Kidney epithelial cell (primary cell): ENCODE data around the gene BDKRB2. TPM values are rescaled to one million over a fixed set of nuclear protein-coding genes. Genes with fewer than 3 reads are reported as not detected.

Experiments used
- DNase-seq: peaks from one replicate; pipeline ENCODE4 v3.0.0-alpha.2; 2010; ENCODE audit warnings: low read depth
- H3K27me3 ChIP-seq: 2 replicates; pipeline ENCODE4 v1.6.0; 2011; ENCODE audit warnings: low read length; ENCODE audit not compliant: control insufficient read depth, insufficient read depth
- H3K36me3 ChIP-seq: 2 replicates; pipeline ENCODE4 v1.5.1; 2011; ENCODE audit warnings: low read length; ENCODE audit not compliant: control insufficient read depth, insufficient read depth
- H3K4me3 ChIP-seq: 2 replicates; pipeline ENCODE4 v1.5.1; 2011; ENCODE audit warnings: low read depth, mild to moderate bottlenecking, control low read depth, low read length
- CTCF ChIP-seq: IDR thresholded peaks from 2 replicates; pipeline ENCODE4 v1.5.1; 2011; ENCODE audit warnings: mild to moderate bottlenecking, moderate library complexity, low read length, control low read depth, inconsistent platforms; ENCODE audit not compliant: insufficient read depth, poor library complexity, severe bottlenecking
- total RNA-seq: library from RNA; depleted of rRNA; stranded (reverse); fragments of >200 nt; gene quantifications from 2 replicates; pipeline ENCODE4 v1.2.3, GENCODE V29; 2015

BDKRB2 gene
- total RNA-seq, 1 donor from 2014 or later, result 1.2 TPM

- no peak for TF ChIP-seq CTCF
- Histone ChIP-seq H3K36me3 (no peaks in the 10 kb centered on the region), H3K4me3 (no peak overlapping the region), H3K27me3 (no peaks in the 10 kb centered on the region)
- no peak for DNase-seq
Observed at GRCh38 chr14:96280104-96280503, 75.5 kb downstream of the BDKRB2 start.

GRCh38 chr14:96281486-96281885 lies 76.8 kb downstream of the BDKRB2 start:
- H3K4me3 ChIP-seq, result no peak overlapping the region
- no peaks in the 10 kb centered on the region for H3K36me3 ChIP-seq
- no peaks in the 10 kb centered on the region for H3K27me3 ChIP-seq
- no peak for TF ChIP-seq CTCF
- DNase-seq, result no peak

DNA sequence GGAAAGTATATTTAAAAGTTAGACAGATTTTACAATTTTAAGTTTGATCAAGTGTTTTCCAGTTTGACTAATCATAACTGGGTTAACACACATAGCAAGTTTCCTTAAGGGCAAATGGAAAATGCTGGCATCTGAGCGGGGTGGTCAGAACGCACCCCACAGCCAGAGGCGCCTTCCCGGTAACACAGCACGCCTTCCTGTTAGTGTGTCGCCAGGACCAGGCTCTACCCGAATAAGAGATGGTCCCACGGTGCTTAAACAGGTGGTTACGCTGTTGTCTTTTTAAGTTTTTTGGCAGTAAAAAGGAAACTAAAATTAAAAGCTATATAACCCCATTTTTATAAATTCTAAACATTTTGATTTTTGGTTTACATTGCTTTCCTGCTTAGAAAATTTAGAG lies 79.4 kb downstream of the BDKRB2 start:
- Histone ChIP-seq H3K4me3 (no peak overlapping the region), H3K27me3 (no peaks in the 10 kb centered on the region), H3K36me3 (no peaks in the 10 kb centered on the region)
- TF ChIP-seq CTCF, result no peak
- no peak for DNase-seq

DNA sequence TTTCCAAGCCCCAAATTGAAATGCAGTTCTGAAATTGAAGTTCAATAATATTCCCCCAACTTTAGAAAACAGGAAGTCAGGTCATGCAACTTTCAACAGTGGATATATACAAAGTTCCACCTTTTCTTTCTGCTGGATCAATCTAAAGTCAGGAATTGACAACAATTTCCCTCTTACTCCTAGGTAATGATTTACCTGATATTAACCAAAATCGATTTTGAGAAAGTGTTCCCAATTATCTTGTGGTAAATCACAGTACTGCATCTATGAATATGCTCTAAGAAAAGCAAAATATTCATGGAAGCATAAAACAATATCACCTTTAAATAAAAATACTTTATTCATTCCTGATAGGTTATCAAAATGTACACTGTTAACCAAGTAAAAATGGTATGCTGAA lies 79.8 kb downstream of the BDKRB2 start:
- no peak for DNase-seq
- Histone ChIP-seq H3K27me3 (no peaks in the 10 kb centered on the region), H3K4me3 (no peak overlapping the region), H3K36me3 (no peaks in the 10 kb centered on the region)
- no peak for TF ChIP-seq CTCF

DNA sequence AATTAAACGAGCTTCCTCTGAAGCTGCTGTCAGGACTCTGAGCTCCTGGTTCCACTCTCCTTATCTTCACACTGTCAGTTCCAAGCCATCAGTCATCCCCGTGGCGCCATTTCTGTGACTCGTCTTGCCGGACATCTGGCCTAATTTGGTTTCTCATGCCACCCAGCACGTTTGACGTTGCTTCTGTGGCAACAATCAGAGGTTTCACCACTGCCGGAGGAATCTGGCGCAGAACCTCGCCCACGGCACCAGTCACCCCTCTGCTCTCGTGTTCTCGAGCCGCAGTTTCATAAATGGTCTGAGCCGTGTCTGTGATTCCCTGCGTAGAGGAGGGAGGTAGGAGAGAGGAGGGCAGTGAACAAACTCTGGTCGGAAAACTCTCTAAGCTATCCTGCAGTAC lies 81.0 kb downstream of the BDKRB2 start:
- Histone ChIP-seq H3K27me3 (no peaks in the 10 kb centered on the region), H3K36me3 (peaks cover 1% of the 10 kb centered on the region), H3K4me3 (no peak overlapping the region)
- DNase-seq, result no peak
- TF ChIP-seq CTCF, result no peak

GRCh38 chr14:96286251-96286650 lies 81.6 kb downstream of the BDKRB2 start:
- Histone ChIP-seq H3K27me3 (no peaks in the 10 kb centered on the region), H3K4me3 (no peak overlapping the region), H3K36me3 (peaks cover 1% of the 10 kb centered on the region)
- DNase-seq, result no peak
- no peak for TF ChIP-seq CTCF
